Neural crest cell (in vitro differentiated cells): ENCODE results near the gene RYR1. TPM values are rescaled to one million over a fixed set of nuclear protein-coding genes. Genes with fewer than 3 reads are reported as not detected.

Source experiments
- DNase-seq: peaks from one replicate; pipeline ENCODE4 v3.0.0; 2021; ENCODE audit warnings: low read depth, mixed read lengths, low spot score
- H3K27ac Mint-ChIP-seq: one replicate; pipeline ENCODE4 v1.8.0; 2021; ENCODE audit warnings: mild to moderate bottlenecking, mixed read lengths; ENCODE audit not compliant: unreplicated experiment
- H3K27me3 Mint-ChIP-seq: 2 replicates; pipeline ENCODE4 v1.8.0; 2021; ENCODE audit warnings: low read depth, mild to moderate bottlenecking, mixed read lengths
- H3K36me3 Mint-ChIP-seq: 2 replicates; pipeline ENCODE4 v1.8.0; 2021; ENCODE audit warnings: low read depth, mild to moderate bottlenecking, mixed read lengths
- H3K4me1 Mint-ChIP-seq: 2 replicates; pipeline ENCODE4 v1.8.0; 2021; ENCODE audit warnings: mixed read lengths
- H3K4me3 Mint-ChIP-seq: one replicate; pipeline ENCODE4 v1.8.0; 2021; ENCODE audit warnings: mild to moderate bottlenecking, mixed read lengths
- H3K9me3 Mint-ChIP-seq: 2 replicates; pipeline ENCODE4 v1.8.0; 2021; ENCODE audit warnings: mixed read lengths
- total RNA-seq: library from RNA; stranded (reverse); gene quantifications from 2 replicates; pipeline ENCODE4 v1.2.1, GENCODE V29; 2021
- TF ChIP-seq, protein P1 (sequence below): fragments of 200-600 bp; sonication (generic); conservative IDR thresholded peaks from 2 replicates; pipeline ENCODE4 v1.5.0; 2021; ENCODE audit warnings: antibody characterized with exemption, mild to moderate bottlenecking

The RYR1 gene
- total RNA-seq, 1 donor from 2014 or later, result 1.1 TPM

GRCh38 chr19:38503077-38503410 is 69.6 kb downstream of the RYR1 start:
- Mint-ChIP-seq H3K27me3 (no peaks in the 10 kb centered on the region), H3K4me3 (no peak overlapping the region), H3K27ac (no peak overlapping the region), H3K36me3 (no peaks in the 10 kb centered on the region), H3K9me3 (peaks cover 3% of the 10 kb centered on the region), H3K4me1 (no peaks in the 10 kb centered on the region)
- no peak for DNase-seq
- TF ChIP-seq, protein P1, sequence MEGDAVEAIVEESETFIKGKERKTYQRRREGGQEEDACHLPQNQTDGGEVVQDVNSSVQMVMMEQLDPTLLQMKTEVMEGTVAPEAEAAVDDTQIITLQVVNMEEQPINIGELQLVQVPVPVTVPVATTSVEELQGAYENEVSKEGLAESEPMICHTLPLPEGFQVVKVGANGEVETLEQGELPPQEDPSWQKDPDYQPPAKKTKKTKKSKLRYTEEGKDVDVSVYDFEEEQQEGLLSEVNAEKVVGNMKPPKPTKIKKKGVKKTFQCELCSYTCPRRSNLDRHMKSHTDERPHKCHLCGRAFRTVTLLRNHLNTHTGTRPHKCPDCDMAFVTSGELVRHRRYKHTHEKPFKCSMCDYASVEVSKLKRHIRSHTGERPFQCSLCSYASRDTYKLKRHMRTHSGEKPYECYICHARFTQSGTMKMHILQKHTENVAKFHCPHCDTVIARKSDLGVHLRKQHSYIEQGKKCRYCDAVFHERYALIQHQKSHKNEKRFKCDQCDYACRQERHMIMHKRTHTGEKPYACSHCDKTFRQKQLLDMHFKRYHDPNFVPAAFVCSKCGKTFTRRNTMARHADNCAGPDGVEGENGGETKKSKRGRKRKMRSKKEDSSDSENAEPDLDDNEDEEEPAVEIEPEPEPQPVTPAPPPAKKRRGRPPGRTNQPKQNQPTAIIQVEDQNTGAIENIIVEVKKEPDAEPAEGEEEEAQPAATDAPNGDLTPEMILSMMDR, result no peak

- Mint-ChIP-seq H3K4me1 (no peaks in the 10 kb centered on the region), H3K9me3 (peaks cover 3% of the 10 kb centered on the region), H3K36me3 (no peaks in the 10 kb centered on the region), H3K27ac (no peak overlapping the region), H3K4me3 (no peak overlapping the region), H3K27me3 (no peaks in the 10 kb centered on the region)
- TF ChIP-seq, protein P1, result no peak
- no peak for DNase-seq
Observed at GRCh38 chr19:38505958-38506357, 72.5 kb downstream of the RYR1 start.

GRCh38 chr19:38506375-38506722 is 72.9 kb downstream of the RYR1 start:
- TF ChIP-seq, protein P1, result no peak
- Mint-ChIP-seq H3K9me3 (peaks cover 3% of the 10 kb centered on the region), H3K4me3 (no peak overlapping the region), H3K27ac (no peak overlapping the region), H3K27me3 (no peaks in the 10 kb centered on the region), H3K36me3 (no peaks in the 10 kb centered on the region), H3K4me1 (no peaks in the 10 kb centered on the region)
- no peak for DNase-seq

- no peak overlapping the region for H3K27ac Mint-ChIP-seq
- peaks cover 3% of the 10 kb centered on the region for H3K9me3 Mint-ChIP-seq
- no peaks in the 10 kb centered on the region for H3K36me3 Mint-ChIP-seq
- no peaks in the 10 kb centered on the region for H3K27me3 Mint-ChIP-seq
- TF ChIP-seq, protein P1, result no peak
- no peak overlapping the region for H3K4me3 Mint-ChIP-seq
- DNase-seq, result peak; percentile 48
- H3K4me1 Mint-ChIP-seq, result no peaks in the 10 kb centered on the region
Observed at GRCh38 chr19:38506723-38507550, 73.4 kb downstream of the RYR1 start.

- Mint-ChIP-seq H3K27ac (no peak overlapping the region), H3K9me3 (peaks cover 3% of the 10 kb centered on the region), H3K27me3 (no peaks in the 10 kb centered on the region), H3K36me3 (no peaks in the 10 kb centered on the region), H3K4me1 (no peaks in the 10 kb centered on the region), H3K4me3 (no peak overlapping the region)
- TF ChIP-seq, protein P1, result no peak
- no peak for DNase-seq
Observed at GRCh38 chr19:38507551-38508127, 74.1 kb downstream of the RYR1 start.
